Memory B cell (primary cell): Measurements from ENCODE around the gene TSACC.

Source experiments
- ATAC-seq: fragments of 150-1000 bp; cut with Tn5 transposase; 2 replicates; pipeline ENCODE4 v1.10.0; 2021; ENCODE audit warnings: low read depth, mild to moderate bottlenecking, moderate library complexity
- DNase-seq, 2 donors: peaks; one replicate each; pipeline ENCODE4 v3.0.0; 2022; ENCODE audit warnings: low spot score in 2 of 2
- H3K27ac Mint-ChIP-seq: one replicate; pipeline ENCODE4 v1.8.0; 2022; ENCODE audit warnings: mild to moderate bottlenecking, moderate library complexity, mixed read lengths
- H3K27me3 Mint-ChIP-seq: one replicate; pipeline ENCODE4 v1.8.0; 2022; ENCODE audit warnings: mixed read lengths
- H3K36me3 Mint-ChIP-seq: one replicate; pipeline ENCODE4 v1.8.0; 2022; ENCODE audit warnings: mild to moderate bottlenecking, mixed read lengths
- H3K4me1 Mint-ChIP-seq: one replicate; pipeline ENCODE4 v1.8.0; 2022; ENCODE audit warnings: mixed read lengths
- H3K4me3 Mint-ChIP-seq: one replicate; pipeline ENCODE4 v1.8.0; 2022; ENCODE audit warnings: mild to moderate bottlenecking, moderate library complexity, mixed read lengths
- H3K9me3 Mint-ChIP-seq: one replicate; pipeline ENCODE4 v1.8.0; 2022; ENCODE audit warnings: mixed read lengths

The TSACC gene

DNA sequence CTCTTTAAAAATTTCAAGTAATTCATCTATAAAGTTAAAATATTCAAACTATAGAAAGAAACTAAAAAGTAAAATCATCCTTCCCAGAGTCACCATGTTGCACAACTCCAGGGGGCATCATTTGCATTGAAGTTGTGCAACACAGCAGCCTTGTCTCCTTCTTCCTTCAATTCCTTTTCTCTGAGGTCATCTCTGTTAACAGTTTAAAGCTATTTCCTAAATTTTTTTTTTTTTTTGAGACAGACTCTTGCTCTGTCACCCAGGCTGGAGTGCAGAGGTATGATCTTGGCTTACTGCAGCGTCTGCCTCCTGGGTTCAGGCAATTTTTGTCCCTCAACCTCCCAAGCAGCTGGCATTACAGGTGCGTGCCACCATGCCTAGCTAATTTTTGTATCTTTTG lies 37.8 kb downstream of the TSACC start:
- H3K27ac Mint-ChIP-seq: no peak overlapping the region
- H3K4me3 Mint-ChIP-seq: no peak overlapping the region
- ATAC-seq: no peak
- no peaks in the 10 kb centered on the region for H3K36me3 Mint-ChIP-seq
- peaks cover 9% of the 10 kb centered on the region for H3K27me3 Mint-ChIP-seq
- no peaks in the 10 kb centered on the region for H3K9me3 Mint-ChIP-seq
- no peak for DNase-seq
- H3K4me1 Mint-ChIP-seq: no peaks in the 10 kb centered on the region

DNA sequence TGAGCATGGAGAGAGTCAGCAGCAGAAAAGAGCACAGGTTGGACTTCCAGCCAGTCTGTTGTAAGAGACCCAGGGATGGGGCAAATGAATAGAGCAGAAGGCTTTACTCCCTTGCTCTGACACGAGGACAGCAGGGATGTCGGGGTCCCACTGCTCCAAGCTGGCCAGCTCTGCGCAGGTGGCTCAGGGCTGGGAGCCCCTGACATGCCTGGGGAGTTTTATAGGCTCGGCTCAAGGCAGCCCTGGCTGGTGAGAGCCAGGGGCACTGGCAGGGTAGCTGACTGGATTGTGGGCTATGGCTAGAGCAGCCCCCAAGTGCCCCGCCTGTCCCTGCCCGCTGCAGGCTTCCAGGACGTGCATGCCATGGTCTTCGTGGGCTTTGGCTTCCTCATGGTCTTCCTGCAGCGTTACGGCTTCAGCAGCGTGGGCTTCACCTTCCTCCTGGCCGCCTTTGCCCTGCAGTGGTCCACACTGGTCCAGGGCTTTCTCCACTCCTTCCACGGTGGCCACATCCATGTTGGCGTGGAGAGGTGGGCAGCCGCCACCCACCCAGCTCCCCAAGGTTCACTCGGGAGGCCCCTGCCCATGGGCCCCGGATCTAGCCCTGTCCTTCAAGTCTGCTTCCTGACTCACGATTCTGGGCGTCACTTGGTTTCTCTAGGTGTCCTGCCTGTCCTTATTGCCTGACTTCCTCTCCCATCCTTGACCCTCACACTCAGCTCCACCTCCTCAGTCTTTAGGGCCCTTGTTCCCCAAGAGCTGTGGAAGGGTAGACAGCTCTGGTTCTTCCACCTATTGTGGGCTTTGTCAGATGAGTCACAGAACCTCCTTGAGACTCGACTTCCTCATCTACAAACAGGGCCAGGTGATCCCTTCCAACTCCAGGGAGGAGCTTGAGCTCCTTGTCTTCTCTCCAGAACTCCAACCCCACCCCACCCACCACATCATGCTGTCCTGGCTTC lies 38.9 kb downstream of the TSACC start:
- no peaks in the 10 kb centered on the region for H3K4me1 Mint-ChIP-seq
- no peaks in the 10 kb centered on the region for H3K36me3 Mint-ChIP-seq
- H3K27ac Mint-ChIP-seq: no peak overlapping the region
- H3K4me3 Mint-ChIP-seq: no peak overlapping the region
- peaks cover 9% of the 10 kb centered on the region for H3K27me3 Mint-ChIP-seq
- no peaks in the 10 kb centered on the region for H3K9me3 Mint-ChIP-seq
- DNase-seq: no peak
- no peak for ATAC-seq

GRCh38 chr1:156378557-156378956 lies 40.2 kb downstream of the TSACC start:
- no peak for DNase-seq
- no peak overlapping the region for H3K27ac Mint-ChIP-seq
- H3K4me3 Mint-ChIP-seq: no peak overlapping the region
- H3K27me3 Mint-ChIP-seq: peaks cover 6% of the 10 kb centered on the region
- H3K9me3 Mint-ChIP-seq: no peaks in the 10 kb centered on the region
- no peaks in the 10 kb centered on the region for H3K36me3 Mint-ChIP-seq
- ATAC-seq: no peak
- no peaks in the 10 kb centered on the region for H3K4me1 Mint-ChIP-seq

- H3K4me1 Mint-ChIP-seq: no peaks in the 10 kb centered on the region
- no peak overlapping the region for H3K27ac Mint-ChIP-seq
- ATAC-seq (no peak), DNase-seq (no peak)
- no peak overlapping the region for H3K4me3 Mint-ChIP-seq
- no peaks in the 10 kb centered on the region for H3K36me3 Mint-ChIP-seq
- H3K9me3 Mint-ChIP-seq: no peaks in the 10 kb centered on the region
- peaks cover 4% of the 10 kb centered on the region for H3K27me3 Mint-ChIP-seq
These were observed 41.3 kb downstream of the TSACC start for GRCh38 chr1:156379420-156380165.

DNA sequence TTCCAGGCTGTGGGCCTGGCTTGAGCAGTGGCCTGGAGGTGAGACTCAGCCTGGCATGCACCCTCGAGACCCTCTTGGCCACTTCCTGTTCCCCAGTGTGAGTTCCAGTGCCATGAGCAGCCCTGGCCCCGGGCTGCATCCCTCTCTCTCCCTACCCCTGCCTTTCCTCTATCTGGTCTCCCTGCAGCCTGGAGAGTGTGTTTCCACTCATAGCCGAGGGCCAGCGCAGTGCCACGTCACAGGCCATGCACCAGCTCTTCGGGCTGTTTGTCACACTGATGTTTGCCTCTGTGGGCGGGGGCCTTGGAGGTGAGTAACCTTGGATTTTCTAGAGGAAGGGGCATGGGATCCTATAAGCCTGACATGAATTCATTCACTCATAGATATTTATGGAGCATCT lies 44.2 kb downstream of the TSACC start:
- Mint-ChIP-seq H3K9me3 (no peaks in the 10 kb centered on the region), H3K4me3 (no peak overlapping the region)
- no peak for ATAC-seq

DNA sequence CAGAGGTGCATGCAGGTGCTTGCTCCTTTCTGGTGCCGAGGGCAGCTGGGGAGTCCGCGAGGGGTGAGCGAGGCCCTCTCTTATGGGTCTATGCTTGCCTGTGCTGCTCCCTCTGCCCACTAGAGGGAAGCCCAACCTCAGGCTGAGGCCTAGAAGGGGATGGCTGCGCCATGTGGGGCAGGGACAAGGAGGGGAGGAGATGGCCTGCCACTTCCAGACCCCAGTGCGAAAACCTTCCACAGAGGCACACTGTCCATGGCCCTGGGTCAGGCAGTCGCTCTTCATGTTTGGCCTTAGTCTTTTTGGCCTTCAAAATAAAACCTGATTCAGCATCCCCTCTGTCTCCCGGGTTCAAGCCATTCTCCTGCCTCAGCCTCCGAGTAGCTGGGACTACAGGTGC lies 44.7 kb downstream of the TSACC start:
- no peaks in the 10 kb centered on the region for H3K9me3 Mint-ChIP-seq
- peaks cover 6% of the 10 kb centered on the region for H3K4me1 Mint-ChIP-seq
- no peaks in the 10 kb centered on the region for H3K36me3 Mint-ChIP-seq
- no peak overlapping the region for H3K27ac Mint-ChIP-seq
- DNase-seq (peak; percentile 49 to 61), ATAC-seq (peak; percentile 84)
- H3K27me3 Mint-ChIP-seq: peaks cover 8% of the 10 kb centered on the region
- no peak overlapping the region for H3K4me3 Mint-ChIP-seq

More for the DNA sequence above, 44.2 kb downstream of the TSACC start:
- H3K27me3 Mint-ChIP-seq: peaks cover 6% of the 10 kb centered on the region
- H3K27ac Mint-ChIP-seq: no peak overlapping the region
- H3K36me3 Mint-ChIP-seq: no peaks in the 10 kb centered on the region
- peaks cover 6% of the 10 kb centered on the region for H3K4me1 Mint-ChIP-seq
- DNase-seq: no peak

- Mint-ChIP-seq H3K36me3 (no peaks in the 10 kb centered on the region), H3K4me3 (no peak overlapping the region)
These were observed 45.7 kb downstream of the TSACC start for GRCh38 chr1:156384007-156384406.

DNA sequence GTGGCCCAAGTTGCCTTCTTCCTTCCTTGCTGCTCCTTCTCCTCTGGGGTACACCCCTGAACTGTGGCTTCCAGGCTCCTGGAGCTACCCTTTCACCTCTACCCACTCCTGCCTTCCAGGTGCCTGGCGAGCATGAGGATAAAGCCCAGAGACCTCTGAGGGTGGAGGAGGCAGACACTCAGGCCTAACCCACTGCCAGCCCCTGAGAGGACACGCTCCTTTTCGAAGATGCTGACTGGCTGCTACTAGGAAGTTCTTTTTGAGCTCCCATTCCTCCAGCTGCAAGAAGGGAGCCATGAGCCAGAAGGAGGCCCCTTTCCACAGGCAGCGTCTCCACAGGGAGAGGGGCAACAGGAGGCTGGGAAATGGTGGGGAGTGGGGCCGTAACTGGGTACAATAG lies 46.3 kb downstream of the TSACC start:
- Mint-ChIP-seq H3K27ac (no peak overlapping the region), H3K9me3 (no peaks in the 10 kb centered on the region), H3K36me3 (no peaks in the 10 kb centered on the region), H3K4me1 (peaks cover 6% of the 10 kb centered on the region), H3K4me3 (no peak overlapping the region), H3K27me3 (peaks cover 8% of the 10 kb centered on the region)
- no peak for ATAC-seq
- no peak for DNase-seq

More at GRCh38 chr1:156384007-156384406, 45.7 kb downstream of the TSACC start:
- Mint-ChIP-seq H3K27ac (no peak overlapping the region), H3K27me3 (peaks cover 8% of the 10 kb centered on the region), H3K4me1 (peaks cover 6% of the 10 kb centered on the region), H3K9me3 (no peaks in the 10 kb centered on the region)
- ATAC-seq (no peak), DNase-seq (no peak)

DNA sequence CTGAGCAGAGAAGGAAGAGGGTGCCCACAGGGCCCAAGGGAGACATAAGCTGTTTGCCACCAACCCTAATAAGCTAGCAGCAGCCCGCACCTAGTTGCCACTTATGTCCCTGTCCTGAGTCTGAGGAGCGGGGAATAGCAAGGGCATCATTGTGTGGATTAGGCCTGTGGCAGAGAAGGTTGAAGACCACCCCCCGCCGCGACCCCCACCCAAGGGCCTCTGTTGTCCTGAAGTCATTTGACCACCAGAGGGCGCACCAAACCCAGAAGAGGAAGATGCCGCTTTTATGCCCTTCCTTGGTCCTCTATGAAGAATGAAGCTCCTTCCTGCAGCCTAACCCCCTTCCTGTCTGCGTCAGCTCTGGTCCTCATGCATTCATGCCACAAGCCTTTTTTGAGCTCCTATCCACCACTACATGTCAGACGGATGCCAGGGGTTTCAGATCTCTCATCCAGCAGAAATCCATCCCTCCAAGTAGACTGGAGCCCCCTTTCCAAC lies 47.3 kb downstream of the TSACC start:
- peak; percentile 72 for ATAC-seq
- no peaks in the 10 kb centered on the region for H3K9me3 Mint-ChIP-seq
- no peaks in the 10 kb centered on the region for H3K36me3 Mint-ChIP-seq
- H3K4me1 Mint-ChIP-seq: peaks cover 6% of the 10 kb centered on the region
- peaks cover 12% of the 10 kb centered on the region for H3K27me3 Mint-ChIP-seq
- peak; percentile 72 to 75 for DNase-seq
- H3K4me3 Mint-ChIP-seq: no peak overlapping the region
- no peak overlapping the region for H3K27ac Mint-ChIP-seq

- Mint-ChIP-seq H3K4me1 (peaks cover 6% of the 10 kb centered on the region), H3K27me3 (peaks cover 15% of the 10 kb centered on the region), H3K36me3 (no peaks in the 10 kb centered on the region), H3K27ac (no peak overlapping the region), H3K9me3 (no peaks in the 10 kb centered on the region), H3K4me3 (no peak overlapping the region)
- DNase-seq: no peak
- ATAC-seq: no peak
These were observed 48.0 kb downstream of the TSACC start for GRCh38 chr1:156386134-156386901.

GRCh38 chr1:156386949-156387869 lies 48.9 kb downstream of the TSACC start:
- ATAC-seq (no peak), DNase-seq (no peak)
- Mint-ChIP-seq H3K9me3 (no peaks in the 10 kb centered on the region), H3K36me3 (no peaks in the 10 kb centered on the region), H3K4me3 (no peak overlapping the region), H3K27me3 (peaks cover 15% of the 10 kb centered on the region), H3K4me1 (peaks cover 6% of the 10 kb centered on the region), H3K27ac (no peak overlapping the region)

DNA sequence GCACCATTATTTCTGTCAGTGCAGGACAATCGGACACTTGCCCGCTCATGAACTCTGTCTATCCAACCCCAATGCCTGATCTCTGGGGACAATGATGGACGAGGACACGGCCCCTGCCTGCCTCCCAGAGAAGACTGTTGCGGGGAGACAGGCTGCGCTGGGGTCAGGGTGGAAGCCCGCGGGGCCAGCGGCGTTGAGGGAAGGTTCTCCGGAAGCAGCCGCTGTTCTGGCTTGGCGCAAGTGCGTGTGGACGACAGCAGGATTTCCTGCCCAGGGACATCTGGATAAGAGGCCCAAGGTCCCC lies 49.5 kb downstream of the TSACC start:
- ATAC-seq (no peak), DNase-seq (no peak)
- no peaks in the 10 kb centered on the region for H3K36me3 Mint-ChIP-seq
- H3K4me3 Mint-ChIP-seq: no peak overlapping the region
- peaks cover 6% of the 10 kb centered on the region for H3K4me1 Mint-ChIP-seq
- no peak overlapping the region for H3K27ac Mint-ChIP-seq
- H3K9me3 Mint-ChIP-seq: no peaks in the 10 kb centered on the region
- peaks cover 15% of the 10 kb centered on the region for H3K27me3 Mint-ChIP-seq
